GM12872 (cell line): ENCODE data around the gene MIDN.

Experiments used
- CTCF ChIP-seq: IDR thresholded peaks from 3 replicates; pipeline ENCODE4 v1.5.1; 2011; ENCODE audit warnings: low read depth, mild to moderate bottlenecking, low read length, moderate library complexity; ENCODE audit not compliant: insufficient read depth

Gene MIDN

GRCh38 chr19:1271528-1272422, 23.4 kb downstream of the MIDN start:
- no peak for TF ChIP-seq CTCF

- TF ChIP-seq CTCF, result no peak
These were observed 24.3 kb downstream of the MIDN start for GRCh38 chr19:1272423-1273262.

GRCh38 chr19:1273263-1274041, 25.1 kb downstream of the MIDN start:
- no peak for TF ChIP-seq CTCF

- no peak for TF ChIP-seq CTCF
These were observed 25.9 kb downstream of the MIDN start for GRCh38 chr19:1274081-1274851.

- TF ChIP-seq CTCF, result no peak
These were observed 26.5 kb downstream of the MIDN start for GRCh38 chr19:1274852-1275259.

- TF ChIP-seq CTCF, result no peak
These were observed 27.0 kb downstream of the MIDN start, which contains the start of gene FAM174C for GRCh38 chr19:1275260-1275975. Gene FAM174C (plus strand): TSS chr19:1275530. CDS start chr19:1275550, 20 bp downstream.
